ENCODE measurements around the gene EHD1. TPM values are rescaled to one million over a fixed set of nuclear protein-coding genes. Genes with fewer than 3 reads are reported as not detected.

EHD1 gene
- total and polyA plus RNA-seq, 2 experiments from 2014 or later, result 70.0 to 119 TPM

- no peak overlapping the region for H3K4me3 ChIP-seq
- peaks cover 12% of the 10 kb centered on the region for H3K4me1 ChIP-seq (ENCODE audit: low read depth)
- DNase-seq (ENCODE audit: low read depth in 1 of 2, low spot score in 1 of 2), result no peak
- TF ChIP-seq CTCF (IDR thresholded peaks at IDR 0.05; ENCODE audit: low read depth, low read length), result no peak
- H3K9me3 ChIP-seq (ENCODE audit: low read depth), result no peaks in the 10 kb centered on the region
- no peaks in the 10 kb centered on the region for H3K27me3 ChIP-seq
- peaks cover 36% of the 10 kb centered on the region for H3K36me3 ChIP-seq
- no peak overlapping the region for H3K27ac ChIP-seq
These were observed 33.3 kb upstream of the EHD1 start for GRCh38 chr11:64911689-64912088.

- Histone ChIP-seq H3K4me3 (no peak overlapping the region), H3K36me3 (peaks cover 41% of the 10 kb centered on the region), H3K9me3 (ENCODE audit: low read depth) (no peaks in the 10 kb centered on the region), H3K4me1 (ENCODE audit: low read depth) (peaks cover 11% of the 10 kb centered on the region), H3K27me3 (no peaks in the 10 kb centered on the region), H3K27ac (no peak overlapping the region)
- no peak for TF ChIP-seq CTCF (IDR thresholded peaks at IDR 0.05; ENCODE audit: low read depth, low read length)
- DNase-seq (ENCODE audit: low read depth in 1 of 2, low spot score in 1 of 2), result no peak
These were observed 32.7 kb upstream of the EHD1 start for GRCh38 chr11:64911142-64911541.

- Histone ChIP-seq H3K4me3 (no peak overlapping the region), H3K27ac (no peak overlapping the region), H3K4me1 (ENCODE audit: low read depth) (peaks cover 6% of the 10 kb centered on the region), H3K27me3 (no peaks in the 10 kb centered on the region), H3K36me3 (peaks cover 44% of the 10 kb centered on the region), H3K9me3 (ENCODE audit: low read depth) (no peaks in the 10 kb centered on the region)
- TF ChIP-seq CTCF (IDR thresholded peaks at IDR 0.05; ENCODE audit: low read depth, low read length), result no peak
- DNase-seq (ENCODE audit: low read depth in 1 of 2, low spot score in 1 of 2), result no peak
These were observed 32.2 kb upstream of the EHD1 start for GRCh38 chr11:64910451-64911093.

- Histone ChIP-seq H3K4me1 (ENCODE audit: low read depth) (no peaks in the 10 kb centered on the region), H3K27me3 (no peaks in the 10 kb centered on the region), H3K36me3 (peaks cover 49% of the 10 kb centered on the region)
These were observed 31.4 kb upstream of the EHD1 start for GRCh38 chr11:64909653-64910343.

GRCh38 chr11:64908766-64909165 lies 30.3 kb upstream of the EHD1 start:
- peaks cover 49% of the 10 kb centered on the region for H3K36me3 ChIP-seq
- no peak for DNase-seq (ENCODE audit: low read depth in 1 of 2, low spot score in 1 of 2)
- no peaks in the 10 kb centered on the region for H3K27me3 ChIP-seq
- no peaks in the 10 kb centered on the region for H3K9me3 ChIP-seq (ENCODE audit: low read depth)
- no peak overlapping the region for H3K27ac ChIP-seq
- TF ChIP-seq CTCF (IDR thresholded peaks at IDR 0.05; ENCODE audit: low read depth, low read length), result no peak
- H3K4me3 ChIP-seq, result no peak overlapping the region
- H3K4me1 ChIP-seq (ENCODE audit: low read depth), result no peaks in the 10 kb centered on the region

More at GRCh38 chr11:64909653-64910343, 31.4 kb upstream of the EHD1 start:
- TF ChIP-seq CTCF (IDR thresholded peaks at IDR 0.05; ENCODE audit: low read depth, low read length), result no peak
- DNase-seq (ENCODE audit: low read depth in 1 of 2, low spot score in 1 of 2), result no peak
- Histone ChIP-seq H3K27ac (no peak overlapping the region), H3K4me3 (no peak overlapping the region), H3K9me3 (ENCODE audit: low read depth) (no peaks in the 10 kb centered on the region)
